Measurements from ENCODE around the gene OR10H3.
"Not testable (repeated sequence)": the region's sequence is repeated elsewhere in the genome, so short reads cannot be mapped to it uniquely, and the experiment has no call there.

The OR10H3 gene

DNA sequence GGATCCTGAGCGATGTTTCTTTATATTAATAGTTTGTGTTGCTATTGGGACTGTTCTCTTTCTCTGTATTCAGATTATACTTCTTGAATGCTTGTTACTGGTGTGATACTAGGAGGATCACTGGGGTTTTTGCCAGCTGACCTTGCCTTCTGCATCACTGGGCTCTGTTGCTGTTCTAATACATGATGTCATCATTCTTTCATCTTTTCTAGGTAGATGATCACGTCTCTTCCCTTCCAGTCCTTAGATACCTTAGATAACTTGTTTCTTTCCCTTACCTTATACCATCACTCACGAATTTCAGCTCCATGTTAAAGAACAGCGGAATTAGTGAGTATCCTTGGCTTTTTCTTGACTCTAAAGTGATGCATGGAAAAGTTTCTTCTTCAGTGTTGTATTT, at the start of gene OR10H3:
Gene OR10H3 (plus strand): TSS at position 264 of the 400 bp plus-strand sequence. CDS start 3,408 bp downstream, outside the sequence.
- no peak for DNase-seq

DNA sequence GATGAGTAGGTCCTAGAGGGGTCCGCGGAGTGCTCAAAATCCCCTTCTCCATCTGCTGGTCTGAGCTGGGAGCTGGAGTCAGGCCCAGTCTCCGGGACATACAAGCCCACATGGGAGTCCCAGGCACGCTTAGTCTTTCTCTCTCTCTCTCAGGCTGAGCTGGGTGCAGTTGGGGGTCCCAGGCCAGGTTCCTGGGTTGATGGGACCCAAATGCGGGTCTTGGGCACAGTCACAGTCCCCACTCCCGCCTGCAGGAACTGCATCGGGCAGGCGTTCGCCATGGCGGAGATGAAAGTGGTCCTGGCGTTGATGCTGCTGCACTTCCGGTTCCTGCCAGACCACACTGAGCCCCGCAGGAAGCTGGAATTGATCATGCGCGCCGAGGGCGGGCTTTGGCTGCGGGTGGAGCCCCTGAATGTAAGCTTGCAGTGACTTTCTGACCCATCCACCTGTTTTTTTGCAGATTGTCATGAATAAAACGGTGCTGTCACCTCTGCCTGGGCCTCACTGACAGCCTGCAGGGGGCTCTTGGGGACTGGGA, 41.1 kb upstream of the OR10H3 start:
- no peak for DNase-seq

GRCh38 chr19:15701757-15702533, 35.8 kb upstream of the OR10H3 start:
- no peak for DNase-seq

DNA sequence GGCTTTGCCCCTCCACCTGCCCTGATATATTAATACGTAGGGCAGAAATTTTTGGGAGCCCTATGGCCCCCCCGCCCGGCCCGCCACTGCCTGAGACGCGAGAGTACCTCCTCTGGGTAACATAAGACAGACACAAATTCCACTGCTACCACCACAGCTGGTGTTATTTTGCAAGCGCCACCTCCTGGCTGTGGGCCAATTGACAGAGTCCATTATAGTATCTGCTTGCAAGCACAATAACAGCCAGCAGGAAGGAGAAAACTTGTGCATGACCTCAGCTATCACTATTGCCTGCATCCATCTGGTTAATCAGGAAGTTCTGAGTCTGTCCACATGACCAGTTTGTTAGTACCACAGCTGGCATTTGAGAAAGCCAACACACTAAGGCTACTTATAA, 35.3 kb upstream of the OR10H3 start:
- DNase-seq = no peak

DNA sequence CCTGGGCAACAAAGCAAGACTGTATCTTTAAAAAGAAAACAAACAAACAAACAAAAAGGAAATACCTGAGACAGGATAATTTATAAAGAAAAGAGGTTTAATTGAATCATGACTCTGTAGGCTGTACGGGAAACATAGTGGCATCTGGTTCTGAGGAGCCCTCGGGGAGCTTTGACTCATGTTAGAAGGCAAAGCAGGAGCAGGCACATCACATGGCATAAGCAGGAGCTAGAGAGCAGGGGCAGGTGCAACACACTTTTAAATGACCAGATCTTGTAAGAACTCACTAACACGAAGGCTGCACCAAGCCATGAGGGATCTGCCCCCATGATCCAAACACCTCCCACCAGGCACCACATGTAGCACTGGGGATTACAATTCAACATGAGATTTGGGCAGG, 23.1 kb upstream of the OR10H3 start:
- no peak for DNase-seq

DNA sequence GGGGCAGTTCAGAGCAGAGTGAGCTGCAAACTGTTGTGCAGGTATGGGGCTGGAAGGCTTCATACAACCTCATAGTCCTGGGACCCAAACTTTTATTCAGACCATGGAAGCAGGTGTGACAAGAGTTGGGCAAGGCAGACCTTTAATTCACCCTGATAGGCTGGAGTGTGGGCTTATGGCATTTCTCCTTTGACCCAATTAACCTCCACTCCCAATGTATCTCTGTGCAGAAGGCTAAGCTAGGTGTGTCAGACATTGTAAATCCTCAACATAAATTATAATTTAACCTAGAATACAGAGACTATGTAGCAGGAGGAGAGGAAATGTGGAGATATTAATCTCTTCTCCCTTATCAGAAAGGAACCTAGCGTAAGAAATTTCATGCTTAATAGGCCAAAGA, 22.1 kb upstream of the OR10H3 start:
- DNase-seq = no peak

GRCh38 chr19:15717809-15718208, 20.0 kb upstream of the OR10H3 start:
- no peak for DNase-seq

DNA sequence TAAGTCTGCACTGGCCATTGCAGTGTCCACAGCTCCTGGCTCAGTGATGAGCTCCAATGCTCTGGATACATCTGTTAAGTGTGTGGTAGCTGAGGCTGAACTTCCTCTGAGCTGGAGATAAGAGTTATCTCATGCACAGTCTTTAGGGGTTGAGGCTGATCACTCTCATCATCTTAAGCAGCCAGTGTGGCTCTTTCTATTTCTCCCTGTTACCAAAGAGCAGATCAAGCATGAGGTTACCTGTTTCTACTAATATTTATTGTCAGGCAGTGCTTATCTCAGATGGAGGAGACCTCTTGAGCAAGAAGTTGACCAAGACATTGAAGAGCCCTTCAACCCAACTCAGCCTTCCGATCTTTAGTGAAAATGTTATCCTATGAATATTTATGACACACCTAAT, 16.5 kb upstream of the OR10H3 start:
- DNase-seq = no peak

DNA sequence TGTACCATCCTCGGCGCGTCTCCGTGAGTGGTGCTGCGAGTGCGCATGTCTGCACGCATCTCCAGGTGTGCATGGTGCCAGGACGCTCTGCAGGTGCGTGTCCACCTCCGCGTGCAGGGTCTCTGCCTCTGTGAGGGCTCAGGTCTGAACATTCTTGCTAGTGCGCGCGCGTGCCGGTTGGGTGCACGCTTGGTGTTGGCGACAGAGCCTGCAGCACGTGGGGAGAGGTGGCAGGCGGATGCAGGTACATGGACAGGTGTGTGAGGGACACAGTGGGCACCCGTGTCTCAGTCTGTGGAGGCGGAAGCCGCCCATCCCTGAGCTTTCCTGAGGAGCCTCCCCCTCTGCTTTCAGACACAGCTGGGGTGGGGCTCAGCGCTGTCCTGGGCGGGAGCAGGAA, 14.8 kb upstream of the OR10H3 start:
- no peak for DNase-seq

DNA sequence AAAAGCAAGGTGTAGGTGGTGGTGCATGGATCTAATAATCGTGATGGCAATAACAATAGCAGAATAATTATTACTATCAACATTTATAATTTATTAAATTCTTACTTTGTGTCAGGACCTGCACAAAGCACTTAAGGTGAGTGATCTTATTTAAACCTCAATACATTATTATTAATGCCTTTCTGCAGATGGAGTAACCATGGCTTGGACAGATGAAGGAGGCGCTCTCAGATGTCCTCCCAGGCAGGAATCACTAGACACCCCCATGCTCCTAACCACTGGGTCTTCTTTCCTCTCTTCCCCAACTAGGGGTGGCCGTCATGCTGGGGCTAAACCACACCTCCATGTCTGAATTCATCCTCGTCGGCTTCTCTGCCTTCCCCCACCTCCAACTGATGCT, 10.1 kb upstream of the OR10H3 start, which contains the start of gene OR10H2:
Gene OR10H2 (plus strand): TSS at position 301 of the 400 bp plus-strand sequence. CDS start 20 bp downstream, at position 321.
- DNase-seq = no peak

DNA sequence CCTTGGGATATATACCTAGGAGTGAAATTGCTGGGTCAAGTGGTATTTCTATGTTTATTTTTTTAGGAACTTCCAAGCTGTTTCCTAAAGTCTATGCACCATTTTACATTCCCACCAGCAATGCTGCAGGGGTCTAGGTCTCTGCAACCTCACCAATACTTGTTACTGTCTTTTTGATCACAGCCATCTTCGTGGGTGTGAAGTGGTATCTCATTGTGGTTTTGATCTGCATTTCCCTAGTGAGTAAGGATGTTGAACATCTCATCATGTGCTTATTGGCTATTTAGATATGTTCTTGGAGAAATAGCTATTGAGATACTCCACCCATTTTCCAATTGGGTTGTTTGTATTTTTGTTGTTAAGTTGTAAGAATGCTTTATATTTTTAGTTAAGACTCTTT, 7.2 kb upstream of the OR10H3 start:
- no peak for DNase-seq

GRCh38 chr19:15732388-15732787, 5.4 kb upstream of the OR10H3 start:
- DNase-seq = no peak

DNA sequence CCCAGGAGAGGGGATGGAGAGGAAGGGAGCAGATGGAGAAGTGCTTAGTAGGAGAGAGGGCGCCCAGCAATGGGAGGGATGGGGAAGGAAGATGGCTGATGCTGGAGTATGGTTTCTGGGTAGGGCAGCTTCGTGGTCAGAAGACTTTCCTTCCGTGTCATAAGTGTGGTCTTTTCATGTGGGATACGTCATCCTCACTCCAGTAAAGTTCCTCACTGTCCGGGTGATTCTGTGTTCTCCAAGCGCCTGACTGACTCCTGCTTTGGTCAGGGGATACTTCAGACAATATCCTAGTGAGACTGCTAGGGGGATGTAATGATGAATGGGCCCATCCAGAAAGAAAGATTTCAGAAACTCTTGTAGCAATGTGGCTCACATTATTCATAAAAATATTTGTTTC, 3.9 kb upstream of the OR10H3 start:
- no peak for DNase-seq

GRCh38 chr19:15740785-15741184, 3.0 kb downstream of the OR10H3 start:
- no peak for DNase-seq

DNA sequence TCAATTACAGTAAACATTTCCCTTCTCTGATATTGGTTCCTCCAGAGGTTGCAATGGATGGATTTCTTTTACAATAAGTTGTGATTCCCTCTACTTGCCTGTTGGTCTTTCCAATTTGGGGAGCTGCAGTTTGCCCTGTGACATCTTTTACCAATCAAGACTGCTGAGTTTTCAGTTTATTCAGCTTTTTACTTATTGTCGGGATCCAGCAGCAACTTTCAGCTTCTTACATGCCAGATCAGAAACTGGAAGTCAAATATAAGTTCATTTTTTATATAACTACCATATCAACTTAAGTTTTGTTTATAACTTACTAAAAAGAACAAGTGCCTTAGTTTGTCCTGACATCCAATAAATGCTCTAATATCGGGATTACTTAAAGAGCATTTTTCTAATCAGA, 10.5 kb downstream of the OR10H3 start:
- no peak for DNase-seq

GRCh38 chr19:15758379-15758778, 20.6 kb downstream of the OR10H3 start:
- no peak for DNase-seq

- no peak for DNase-seq
These were observed 22.3 kb downstream of the OR10H3 start for GRCh38 chr19:15759962-15760565.

DNA sequence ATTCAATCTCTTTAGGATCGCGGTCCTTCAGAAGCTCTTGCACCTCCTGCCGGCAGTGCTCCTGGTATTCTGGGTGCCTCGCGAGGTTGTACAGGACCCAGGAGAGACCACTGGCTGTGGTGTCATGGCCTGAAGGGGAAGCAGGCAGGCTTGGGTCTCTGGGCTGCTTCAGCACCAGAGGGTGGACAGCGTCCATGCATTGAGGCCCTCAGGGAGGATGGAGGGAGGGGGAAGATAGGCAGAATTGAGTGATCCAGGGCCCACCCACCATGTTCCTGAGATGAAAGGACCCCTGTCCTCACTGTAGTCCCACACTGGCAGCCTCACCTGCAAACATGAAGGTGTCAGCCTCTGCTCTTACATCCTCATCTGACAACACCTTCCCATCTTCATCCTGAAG, 31.8 kb downstream of the OR10H3 start:
- no peak for DNase-seq

GRCh38 chr19:15774159-15774558, 36.4 kb downstream of the OR10H3 start:
- DNase-seq = not testable (repeated sequence)

DNA sequence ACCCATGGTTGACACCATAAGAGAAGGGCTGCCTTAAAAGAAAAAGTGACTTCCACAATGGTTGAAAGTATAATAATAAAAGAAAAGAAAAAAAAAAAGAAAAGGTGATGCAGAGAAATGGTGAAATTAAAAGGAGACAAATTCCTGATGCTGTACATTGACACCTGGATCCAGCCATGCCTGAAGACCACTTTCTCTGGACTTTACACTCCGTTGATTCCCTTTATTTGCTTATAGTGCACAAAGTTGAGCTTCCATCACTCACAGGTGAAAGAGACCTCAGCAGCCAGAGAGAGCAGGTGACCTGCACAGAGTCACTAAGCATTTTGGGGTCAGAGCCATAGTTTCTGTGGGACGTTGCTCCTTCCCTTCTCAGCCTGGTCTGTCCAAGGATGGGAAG, 37.5 kb downstream of the OR10H3 start:
- no peak for DNase-seq

DNA sequence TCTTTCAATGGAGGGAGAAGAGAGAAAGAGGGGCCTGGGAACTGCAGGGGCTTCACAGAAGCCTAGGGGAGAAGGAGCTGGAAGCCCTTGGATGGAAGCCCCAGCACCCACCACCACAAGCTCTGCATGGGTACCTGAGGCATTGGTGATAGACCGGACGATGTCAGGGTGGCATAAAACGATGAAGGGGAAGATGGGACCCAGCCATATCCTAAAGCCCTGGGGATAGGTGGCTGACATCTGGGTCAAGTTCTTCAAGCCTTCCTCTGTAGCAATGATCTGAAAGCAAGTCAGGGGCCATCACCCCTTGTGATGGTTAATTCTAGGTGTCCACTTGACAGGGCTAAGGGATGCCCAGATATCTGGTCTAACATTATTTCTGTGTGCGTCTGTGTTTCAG, 38.5 kb downstream of the OR10H3 start:
- DNase-seq = no peak

DNA sequence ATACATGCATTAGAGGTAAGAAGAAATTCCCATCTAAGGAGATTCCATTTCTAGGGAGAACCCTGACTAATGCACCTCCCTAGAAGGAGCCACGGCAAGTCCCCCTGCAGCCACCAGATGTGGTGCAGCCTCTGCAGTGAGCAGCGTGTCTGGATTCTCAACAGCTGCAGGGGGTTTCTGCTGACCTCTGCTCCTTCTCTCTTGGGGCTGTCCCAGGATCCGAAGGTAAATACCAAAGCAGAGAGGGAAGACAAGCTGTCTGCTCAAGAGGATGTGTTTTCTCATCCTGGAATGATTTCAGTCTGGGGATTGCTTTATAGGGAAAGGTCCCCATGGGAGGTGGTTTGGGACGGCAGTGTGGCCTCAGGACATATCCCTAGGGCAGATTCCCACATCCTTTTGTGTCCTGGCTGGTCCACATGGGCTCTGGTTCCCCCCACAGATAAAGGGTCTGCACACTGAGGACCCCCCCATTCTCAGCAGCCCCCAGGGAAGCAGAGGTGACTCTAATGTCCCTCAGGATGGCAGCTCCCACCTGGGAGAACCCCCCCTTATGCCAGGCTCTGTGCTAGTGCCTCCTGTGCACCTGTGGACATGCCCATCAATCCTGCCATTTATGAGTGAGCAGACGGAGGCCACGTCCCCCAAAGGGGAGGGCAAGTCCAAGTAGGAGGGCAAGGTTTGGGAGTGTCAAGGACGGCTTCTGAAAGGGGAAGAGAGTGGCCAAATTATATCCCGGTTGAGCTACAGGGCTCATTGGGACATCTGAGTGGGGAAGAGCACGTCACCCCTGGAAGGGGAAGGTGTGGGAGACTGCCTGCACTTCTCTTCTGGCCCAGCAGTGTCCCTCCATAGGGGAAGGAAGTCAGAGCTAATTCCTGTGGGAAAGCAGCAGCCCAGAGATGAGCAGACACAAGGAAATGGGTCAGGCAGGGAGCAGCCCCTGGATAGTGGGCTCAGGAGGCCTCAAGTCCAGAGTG, 39.5 kb downstream of the OR10H3 start:
- no peak for DNase-seq

Measured in NCI-H2081 treated with DMSO at 0.1 percent for 48 hours (cell line).